Right lobe of liver (tissue), 6 donors: ENCODE measurements around the gene TCL1B. TPM values are rescaled to one million over a fixed set of nuclear protein-coding genes. Genes with fewer than 3 reads are reported as not detected.

Experiments used
- ATAC-seq, 4 donors: fragments of 200-7000 bp; cut with Tn5 transposase; one replicate each; pipeline ENCODE4 v1.9.1; 2020; ENCODE audit warnings: mild to moderate bottlenecking in 4 of 4, moderate library complexity in 4 of 4
- DNase-seq, 3 donors: peaks; one replicate each; pipeline ENCODE4 v3.0.0-alpha.2; 2020
- H3K27ac ChIP-seq, 3 donors: fragments of 200-600 bp; one replicate each; pipeline ENCODE4 v1.8.0; 2022
- H3K27me3 ChIP-seq, 2 donors: fragments of 200-600 bp; one replicate each; pipeline ENCODE4 v1.8.0; 2022
- H3K36me3 ChIP-seq, 4 donors: fragments of 200-600 bp; sonication (generic) in 1 of 4; one replicate each; pipeline versions ENCODE4 v1.5.1 to v1.8.0; 2017 to 2022; ENCODE audit warnings: control low read depth in 1 of 4
- H3K4me1 ChIP-seq, 4 donors: fragments of 200-600 bp; sonication (generic) in 1 of 4; one replicate each; pipeline versions ENCODE4 v1.5.1 to v1.8.0; 2017 to 2022; ENCODE audit warnings: control low read depth in 1 of 4
- H3K4me3 ChIP-seq, 3 donors: fragments of 200-600 bp; one replicate each; pipeline ENCODE4 v1.8.0; 2022
- H3K9me3 ChIP-seq, 4 donors: fragments of 200-600 bp; sonication (generic) in 1 of 4; one replicate each; pipeline versions ENCODE4 v1.5.1 to v1.8.0; 2017 to 2022; ENCODE audit warnings: control low read depth in 1 of 4
- CTCF ChIP-seq, 4 donors: fragments of 200-600 bp in 3 of 4; fragments of 450-650 bp in 1 of 4; IDR thresholded peaks; one replicate each; pipeline versions ENCODE4 v1.5.1 to v1.8.0; 2016 to 2022; ENCODE audit warnings: antibody characterized with exemption in 4 of 4, mild to moderate bottlenecking in 2 of 4
- POLR2A ChIP-seq: fragments of 450-650 bp; IDR thresholded peaks from one replicate; pipeline ENCODE4 v1.6.1; 2017; ENCODE audit warnings: antibody characterized with exemption, mild to moderate bottlenecking
- WGBS: methylation state at CpG from one replicate; pipeline ENCODE4 v1.1.6; 2018; ENCODE audit warnings: low coverage, low lambda C conversion rate; ENCODE audit not compliant: insufficient coverage; ENCODE audit errors: missing lambda C conversion rate; 5-methylcytosine and 5-hydroxymethylcytosine counted together
- intact Hi-C, 2 donors: fragments of 100-400 bp; cut with DNase I; formaldehyde crosslinking; loops; one replicate each; pipeline versions ENCODE4 v1.11.2 to v1.14.1; 2022
- total RNA-seq, 6 experiments: library from RNA; depleted of rRNA in 2 of 6; stranded (reverse); fragments of >200 nt in 2 of 6; fragmentation: NEBNext Ultra II Directional in 3 of 6; extraction: Animal tissue kit (Norgen Biotek cat#: 25700) in 3 of 6; gene quantifications; one replicate each; pipeline versions ENCODE4 v1.1.0 to v1.2.4, GENCODE V29; 2016 to 2023
- donor health status: DM: no; HTN: yes; CAD: no.
- donor health status: DM: no; HTN: no; CAD: no.
- donor health status: DM: no; HTN: no; CAD: no.
- donor health status: DM: no; HTN: yes; CAD: no.
- donor health status: DM: no; HTN: yes; CAD: no.

Gene TCL1B
- total RNA-seq, 6 experiments from 2014 or later = not detected

- 67% methylated on average over 6 of the region's 9 CpGs for WGBS
- Histone ChIP-seq H3K9me3 (no peaks in the 10 kb centered on the region), H3K27ac (no peak overlapping the region), H3K36me3 (no peaks in the 10 kb centered on the region), H3K4me3 (no peak overlapping the region), H3K27me3 (peaks cover 0 to 7% of the 10 kb centered on the region in 2 donors), H3K4me1 (no peaks in the 10 kb centered on the region)
- TF ChIP-seq POLR2A = no peak
- TF ChIP-seq CTCF (IDR thresholded peaks at IDR 0.05) = no peak
- intact Hi-C loops = no loop called here
- ATAC-seq = no peak
- no peak for DNase-seq
These were observed 26.2 kb downstream of the TCL1B start for GRCh38 chr14:95712398-95712797.

GRCh38 chr14:95713596-95714371 is 27.6 kb downstream of the TCL1B start, which contains the start of gene TCL1A:
TSS of gene TCL1A (minus strand) at chr14:95714125. CDS start at chr14:95714066, 59 bp downstream.
- Histone ChIP-seq H3K9me3 (no peaks in the 10 kb centered on the region), H3K27ac (no peak within 1 kb of the TSS), H3K27me3 (peaks cover 0 to 7% of the 10 kb centered on the region in 2 donors), H3K4me3 (no peak within 1 kb of the TSS), H3K36me3 (no peaks in the 10 kb centered on the region), H3K4me1 (no peaks in the 10 kb centered on the region)
- TF ChIP-seq CTCF (IDR thresholded peaks at IDR 0.05) = no peak
- no peak for TF ChIP-seq POLR2A
- DNase-seq (peak in 1 of 3 donors; percentile 18), ATAC-seq (peak in 1 of 4 donors; percentile 14)
- intact Hi-C loops = no loop called here
- 90% methylated on average over 5 of the region's 47 CpGs for WGBS

- TF ChIP-seq POLR2A (no peak), CTCF (IDR thresholded peaks at IDR 0.05) (no peak)
- WGBS = 38% methylated on average over 1 of the region's 1 CpG
- H3K4me3 ChIP-seq = no peak overlapping the region
- no peak for ATAC-seq
- H3K4me1 ChIP-seq = no peaks in the 10 kb centered on the region
- no peaks in the 10 kb centered on the region for H3K36me3 ChIP-seq
- no peak for DNase-seq
- H3K27me3 ChIP-seq = no peaks in the 10 kb centered on the region
- no peak overlapping the region for H3K27ac ChIP-seq
- peaks cover 0 to 5% (median 0%) of the 10 kb centered on the region in 4 donors for H3K9me3 ChIP-seq
- intact Hi-C loops = no loop called here
These were observed 36.4 kb downstream of the TCL1B start for GRCh38 chr14:95722525-95723190.

GRCh38 chr14:95725685-95726336 is 39.6 kb downstream of the TCL1B start:
- H3K27ac ChIP-seq = no peak overlapping the region
- TF ChIP-seq CTCF (IDR thresholded peaks at IDR 0.05) (no peak), POLR2A (no peak)
- no peaks in the 10 kb centered on the region for H3K36me3 ChIP-seq
- WGBS = no CpG with 5 or more reads among the region's 5 CpGs
- no peaks in the 10 kb centered on the region for H3K27me3 ChIP-seq
- no peak for DNase-seq
- intact Hi-C loops = no loop called here
- no peak overlapping the region for H3K4me3 ChIP-seq
- no peaks in the 10 kb centered on the region for H3K4me1 ChIP-seq
- H3K9me3 ChIP-seq = peaks cover 0 to 5% (median 0%) of the 10 kb centered on the region in 4 donors
- ATAC-seq = no peak
